Transverse colon (tissue), 4 donors: ENCODE data around the gene HUNK. TPM values are rescaled to one million over a fixed set of nuclear protein-coding genes. Genes with fewer than 3 reads are reported as not detected.
"Not testable (repeated sequence)": the region's sequence is repeated elsewhere in the genome, so short reads cannot be mapped to it uniquely, and the experiment has no call there.

Experiments used
- DNase-seq: peaks from one replicate; pipeline ENCODE4 v3.0.0-alpha.2; 2019
- H3K27ac ChIP-seq, 4 donors: fragments of 200-600 bp; sonication (generic); 2 replicates each; pipeline ENCODE4 v1.5.1; 2016 to 2018; ENCODE audit warnings: inconsistent platforms in 4 of 4
- H3K27me3 ChIP-seq: fragments of 200-600 bp; sonication (generic); 2 replicates; pipeline ENCODE4 v1.5.1; 2017; ENCODE audit warnings: inconsistent platforms
- H3K36me3 ChIP-seq, 4 donors: fragments of 200-600 bp; sonication (generic); 2 replicates each; pipeline ENCODE4 v1.5.1; 2017 to 2019; ENCODE audit warnings: inconsistent platforms in 4 of 4
- H3K4me1 ChIP-seq, 4 donors: fragments of 200-600 bp; sonication (generic); 2 replicates each; pipeline ENCODE4 v1.5.1; 2017 to 2020; ENCODE audit warnings: inconsistent platforms in 4 of 4
- H3K4me3 ChIP-seq, 4 donors: fragments of 200-600 bp; sonication (generic); 1 replicate in 1 of 4; 2 replicates in 3 of 4; pipeline versions ENCODE4 v1.5.1 to v1.6.1; 2017 to 2019; ENCODE audit warnings: inconsistent platforms in 4 of 4
- H3K9me3 ChIP-seq, 2 donors: fragments of 200-600 bp; sonication (generic); 2 replicates each; pipeline ENCODE4 v1.5.1; 2017 to 2019; ENCODE audit warnings: inconsistent platforms in 2 of 2
- CTCF ChIP-seq, 5 experiments: fragments of 200-600 bp in 3 of 5; fragments of 450-650 bp in 2 of 5; sonication (generic) in 3 of 5; IDR thresholded peaks; 1 replicate in 2 of 5; 2 replicates in 3 of 5; pipeline ENCODE4 v1.5.1; 2016 to 2017; ENCODE audit warnings: antibody characterized with exemption in 5 of 5, inconsistent platforms in 3 of 5, mild to moderate bottlenecking in 2 of 5, moderate library complexity in 1 of 5
- EP300 ChIP-seq: sonication (generic); formaldehyde crosslinking; IDR thresholded peaks from one replicate; pipeline ENCODE4 v1.6.1; 2017; ENCODE audit warnings: antibody characterized with exemption, low read depth
- POLR2A ChIP-seq: fragments of 450-650 bp; IDR thresholded peaks from one replicate; pipeline ENCODE4 v1.6.1; 2016; ENCODE audit warnings: antibody characterized with exemption, mild to moderate bottlenecking, moderate library complexity
- POLR2AphosphoS5 ChIP-seq, 3 donors: sonication (generic); formaldehyde crosslinking; IDR thresholded peaks; one replicate each; pipeline ENCODE4 v1.6.1; 2016; ENCODE audit warnings: antibody characterized with exemption in 3 of 3
- WGBS, 2 donors: methylation state at CpG; one replicate each; pipeline ENCODE4 v1.1.5; 2018; ENCODE audit warnings: low coverage in 1 of 2; 5-methylcytosine and 5-hydroxymethylcytosine counted together
- in situ Hi-C, 4 donors: fragments of 200-750 bp; cut with MboI; loops; one replicate each; pipeline versions ENCODE4 v1.15.0 to v1.15.1; 2017; ENCODE audit warnings: low sequenced_read_pairs in 3 of 4, low pct_ligation_motif_present in 1 of 4, low pct_unique_long_range_greater_than_20kb in 1 of 4
- intact Hi-C: fragments of 100-400 bp; cut with DNase I; formaldehyde crosslinking; loops from one replicate; pipeline ENCODE4 v1.15.1; 2023; ENCODE audit warnings: low total_unique reads
- total RNA-seq, 4 donors: library from RNA; depleted of rRNA; stranded (reverse); fragments of >200 nt; gene quantifications; one replicate each; pipeline ENCODE4 v1.1.0, GENCODE V29; 2016

HUNK gene
- total RNA-seq, 4 donors from 2014 or later = 1.8 to 6.7 (median 3.9) TPM

- Histone ChIP-seq H3K36me3 (no peaks in the 10 kb centered on the region), H3K27me3 (no peaks in the 10 kb centered on the region), H3K4me3 (no peak overlapping the region), H3K9me3 (no peaks in the 10 kb centered on the region), H3K27ac (no peak overlapping the region), H3K4me1 (no peaks in the 10 kb centered on the region)
- 61 to 70% methylated on average over 7 of the region's 7 CpGs for WGBS, 2 donors
- in situ Hi-C loops = no loop called here
- TF ChIP-seq POLR2AphosphoS5 (IDR thresholded peaks at IDR 0.05) (no peak), CTCF (IDR thresholded peaks at IDR 0.05) (no peak), EP300 (no peak), POLR2A (no peak)
- intact Hi-C loops = no loop called here
- no peak for DNase-seq
These were observed 157.4 kb downstream of the HUNK start for GRCh38 chr21:32030146-32030652.

- intact Hi-C loops (no loop called here), in situ Hi-C loops (no loop called here)
- H3K27me3 ChIP-seq = no peaks in the 10 kb centered on the region
- no peak overlapping the region for H3K27ac ChIP-seq
- H3K4me3 ChIP-seq = no peak overlapping the region
- no peak for DNase-seq
- no peaks in the 10 kb centered on the region for H3K4me1 ChIP-seq
- no peaks in the 10 kb centered on the region for H3K36me3 ChIP-seq
- no peaks in the 10 kb centered on the region for H3K9me3 ChIP-seq
- WGBS, 2 donors = 81 to 87% methylated on average over 4 to 5 of the region's 5 CpGs
- no peak for TF ChIP-seq POLR2AphosphoS5 (IDR thresholded peaks at IDR 0.05)
- TF ChIP-seq CTCF (IDR thresholded peaks at IDR 0.05) = no peak
- no peak for TF ChIP-seq EP300
- no peak for TF ChIP-seq POLR2A
These were observed 162.0 kb downstream of the HUNK start for GRCh38 chr21:32034850-32035249.

- Histone ChIP-seq H3K36me3 (no peaks in the 10 kb centered on the region), H3K4me3 (no peak overlapping the region), H3K27me3 (no peaks in the 10 kb centered on the region), H3K27ac (no peak overlapping the region), H3K4me1 (no peaks in the 10 kb centered on the region), H3K9me3 (no peaks in the 10 kb centered on the region)
- in situ Hi-C loops = no loop called here
- DNase-seq = no peak
- no peak for TF ChIP-seq POLR2A
- TF ChIP-seq CTCF (IDR thresholded peaks at IDR 0.05) = no peak
- TF ChIP-seq EP300 = no peak
- TF ChIP-seq POLR2AphosphoS5 (IDR thresholded peaks at IDR 0.05) = no peak
- WGBS, 2 donors = 66% methylated on average over 2 of the region's 2 CpGs; no CpG with 5 or more reads in 1 of the 2 donors
- intact Hi-C loops = no loop called here
These were observed 162.8 kb downstream of the HUNK start for GRCh38 chr21:32035617-32036016.

GRCh38 chr21:32036756-32037155 is 163.9 kb downstream of the HUNK start:
- Histone ChIP-seq H3K9me3 (no peaks in the 10 kb centered on the region), H3K4me1 (no peaks in the 10 kb centered on the region), H3K27me3 (no peaks in the 10 kb centered on the region), H3K36me3 (no peaks in the 10 kb centered on the region), H3K4me3 (no peak overlapping the region), H3K27ac (no peak overlapping the region)
- TF ChIP-seq POLR2AphosphoS5 (IDR thresholded peaks at IDR 0.05) (no peak), POLR2A (no peak), CTCF (IDR thresholded peaks at IDR 0.05) (no peak), EP300 (no peak)
- intact Hi-C loops = no loop called here
- 43 to 87% methylated on average over 2 of the region's 2 CpGs for WGBS, 2 donors
- in situ Hi-C loops = no loop called here
- DNase-seq = no peak

GRCh38 chr21:32038751-32039150 is 165.9 kb downstream of the HUNK start:
- H3K36me3 ChIP-seq, DNase-seq, intact Hi-C loops, H3K9me3 ChIP-seq, H3K4me1 ChIP-seq, H3K27me3 ChIP-seq, in situ Hi-C loops, H3K27ac ChIP-seq, H3K4me3 ChIP-seq: not testable (repeated sequence)
- 77 to 88% methylated on average over 3 to 4 of the region's 4 CpGs for WGBS, 2 donors
